ENCODE results near the gene FAM237A. TPM values are rescaled to one million over a fixed set of nuclear protein-coding genes. Genes with fewer than 3 reads are reported as not detected.

Gene FAM237A
- total and polyA plus RNA-seq, 2 donors (not counting 1 experiment from before 2014, with no cell fraction given), result not detected

- H3K79me2 ChIP-seq (ENCODE audit: control insufficient read depth, insufficient read depth, low read length), result no peaks in the 10 kb centered on the region
- H2AFZ ChIP-seq (ENCODE audit: low read length), result no peak overlapping the region
- H4K20me1 ChIP-seq (ENCODE audit: control insufficient read depth, extremely low read depth, insufficient read depth, low read length), result no peaks in the 10 kb centered on the region
- no peak overlapping the region for H3K4me2 ChIP-seq (ENCODE audit: extremely low read depth, insufficient read depth, low read length)
- no peak overlapping the region for H3K9ac ChIP-seq (ENCODE audit: insufficient read depth, low read length)
- no peaks in the 10 kb centered on the region for H3K36me3 ChIP-seq (ENCODE audit: control insufficient read depth, insufficient read depth, low read length)
- no peaks in the 10 kb centered on the region for H3K9me3 ChIP-seq (ENCODE audit: control insufficient read depth, insufficient read depth, low read depth, low read length)
- no peak overlapping the region for H3K27ac ChIP-seq (ENCODE audit: insufficient read depth, low read length)
- no peak for DNase-seq (ENCODE audit: low read depth in 2 of 2)
- no peaks in the 10 kb centered on the region for H3K27me3 ChIP-seq (ENCODE audit: control insufficient read depth, insufficient read depth, low read length)
- no peaks in the 10 kb centered on the region for H3K4me1 ChIP-seq (ENCODE audit: control insufficient read depth, extremely low read depth, insufficient read depth, low read length)
- no peak overlapping the region for H3K4me3 ChIP-seq (replicated peaks in 1 of 4; ENCODE audit: control extremely low read depth in 1 of 4, insufficient read depth in 1 of 4, low read depth in 3 of 4, low read length in 4 of 4)
- no peak for TF ChIP-seq CTCF (conservative IDR thresholded peaks at IDR 0.05 in 1 of 2, IDR thresholded peaks at IDR 0.05 in 1 of 2; ENCODE audit: low read depth in 1 of 2, low read length in 2 of 2)
- no peak for TF ChIP-seq EZH2 (IDR thresholded peaks at IDR 0.05; ENCODE audit: low read length, missing control alignments)
Observed at GRCh38 chr2:206610451-206610850, 31.8 kb upstream of the FAM237A start.

DNA sequence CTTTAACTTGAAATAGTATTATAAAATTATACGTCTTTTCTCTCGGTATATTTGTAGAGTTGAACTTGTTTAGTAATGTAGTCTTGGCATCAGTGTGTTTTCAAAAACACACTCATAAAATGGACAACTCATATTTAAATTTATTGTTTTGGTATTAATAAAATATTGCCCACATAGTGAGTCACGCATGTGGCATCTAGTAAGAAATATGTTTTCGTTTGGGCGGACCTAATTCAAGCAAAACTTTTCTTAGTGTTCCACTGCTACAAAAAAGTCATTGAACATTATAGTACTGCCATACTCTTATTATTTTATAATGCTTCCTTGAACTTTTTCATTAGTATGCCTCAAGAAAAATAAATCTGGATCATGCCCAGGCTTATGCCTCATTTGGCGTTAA lies 31.1 kb upstream of the FAM237A start:
- Histone ChIP-seq H3K4me1 (ENCODE audit: control insufficient read depth, extremely low read depth, insufficient read depth, low read length) (no peaks in the 10 kb centered on the region), H3K27me3 (ENCODE audit: control insufficient read depth, insufficient read depth, low read length) (no peaks in the 10 kb centered on the region), H3K4me2 (ENCODE audit: extremely low read depth, insufficient read depth, low read length) (no peak overlapping the region), H2AFZ (ENCODE audit: low read length) (no peak overlapping the region), H3K4me3 (replicated peaks in 1 of 4; ENCODE audit: control extremely low read depth in 1 of 4, insufficient read depth in 1 of 4, low read depth in 3 of 4, low read length in 4 of 4) (no peak overlapping the region), H4K20me1 (ENCODE audit: control insufficient read depth, extremely low read depth, insufficient read depth, low read length) (no peaks in the 10 kb centered on the region), H3K9me3 (ENCODE audit: control insufficient read depth, insufficient read depth, low read depth, low read length) (no peaks in the 10 kb centered on the region), H3K27ac (ENCODE audit: insufficient read depth, low read length) (no peak overlapping the region), H3K9ac (ENCODE audit: insufficient read depth, low read length) (no peak overlapping the region), H3K36me3 (ENCODE audit: control insufficient read depth, insufficient read depth, low read length) (no peaks in the 10 kb centered on the region), H3K79me2 (ENCODE audit: control insufficient read depth, insufficient read depth, low read length) (no peaks in the 10 kb centered on the region)
- TF ChIP-seq EZH2 (IDR thresholded peaks at IDR 0.05; ENCODE audit: low read length, missing control alignments) (no peak), CTCF (conservative IDR thresholded peaks at IDR 0.05 in 1 of 2, IDR thresholded peaks at IDR 0.05 in 1 of 2; ENCODE audit: low read depth in 1 of 2, low read length in 2 of 2) (no peak)
- DNase-seq (ENCODE audit: low read depth in 2 of 2), result no peak

- no peak overlapping the region for H3K4me2 ChIP-seq (ENCODE audit: extremely low read depth, insufficient read depth, low read length)
- H3K9ac ChIP-seq (ENCODE audit: insufficient read depth, low read length), result no peak overlapping the region
- no peaks in the 10 kb centered on the region for H3K9me3 ChIP-seq (ENCODE audit: control insufficient read depth, insufficient read depth, low read depth, low read length)
- TF ChIP-seq CTCF (conservative IDR thresholded peaks at IDR 0.05 in 1 of 2, IDR thresholded peaks at IDR 0.05 in 1 of 2; ENCODE audit: low read depth in 1 of 2, low read length in 2 of 2), result no peak
- TF ChIP-seq EZH2 (IDR thresholded peaks at IDR 0.05; ENCODE audit: low read length, missing control alignments), result no peak
- H3K79me2 ChIP-seq (ENCODE audit: control insufficient read depth, insufficient read depth, low read length), result no peaks in the 10 kb centered on the region
- H3K4me3 ChIP-seq (replicated peaks in 1 of 4; ENCODE audit: control extremely low read depth in 1 of 4, insufficient read depth in 1 of 4, low read depth in 3 of 4, low read length in 4 of 4), result no peak overlapping the region
- no peaks in the 10 kb centered on the region for H3K27me3 ChIP-seq (ENCODE audit: control insufficient read depth, insufficient read depth, low read length)
- no peaks in the 10 kb centered on the region for H4K20me1 ChIP-seq (ENCODE audit: control insufficient read depth, extremely low read depth, insufficient read depth, low read length)
- no peak for DNase-seq (ENCODE audit: low read depth in 2 of 2)
- no peak overlapping the region for H3K27ac ChIP-seq (ENCODE audit: insufficient read depth, low read length)
- H2AFZ ChIP-seq (ENCODE audit: low read length), result no peak overlapping the region
- no peaks in the 10 kb centered on the region for H3K4me1 ChIP-seq (ENCODE audit: control insufficient read depth, extremely low read depth, insufficient read depth, low read length)
- H3K36me3 ChIP-seq (ENCODE audit: control insufficient read depth, insufficient read depth, low read length), result no peaks in the 10 kb centered on the region
Observed at GRCh38 chr2:206611736-206612135, 30.6 kb upstream of the FAM237A start.
